GOT3 (cell line): Measurements from ENCODE around the gene CDH4.

Experiments
- DNase-seq: peaks from one replicate; lab custom pipeline; 2025; ENCODE audit warnings: mixed read lengths; lab: John Stamatoyannopoulos, UW

The CDH4 gene

GRCh38 chr20:61251529-61252393 lies at the start of gene CDH4:
CDH4 (plus strand) TSS chr20:61252261.
- no peak for DNase-seq

GRCh38 chr20:61203320-61203719 lies 48.7 kb upstream of the CDH4 start:
- DNase-seq = no peak

GRCh38 chr20:61204206-61204605 lies 47.9 kb upstream of the CDH4 start:
- no peak for DNase-seq

- no peak for DNase-seq
Measured at GRCh38 chr20:61205769-61206168, 46.3 kb upstream of the CDH4 start.

- DNase-seq = no peak
Measured at GRCh38 chr20:61210862-61211261, 41.2 kb upstream of the CDH4 start.

GRCh38 chr20:61217848-61218247 lies 34.2 kb upstream of the CDH4 start:
- no peak for DNase-seq

GRCh38 chr20:61219021-61219431 lies 33.0 kb upstream of the CDH4 start:
- no peak for DNase-seq

GRCh38 chr20:61220131-61220530 lies 31.9 kb upstream of the CDH4 start:
- DNase-seq = no peak

GRCh38 chr20:61220626-61221325 lies 31.3 kb upstream of the CDH4 start:
- DNase-seq = no peak

GRCh38 chr20:61222699-61223098 lies 29.4 kb upstream of the CDH4 start:
- no peak for DNase-seq

GRCh38 chr20:61223121-61223520 lies 28.9 kb upstream of the CDH4 start:
- DNase-seq = no peak

- DNase-seq = no peak
Measured at GRCh38 chr20:61230166-61230565, 21.9 kb upstream of the CDH4 start.

- DNase-seq = no peak
Measured at GRCh38 chr20:61233590-61233989, 18.5 kb upstream of the CDH4 start.

- DNase-seq = no peak
Measured at GRCh38 chr20:61234224-61234890, 17.7 kb upstream of the CDH4 start.

GRCh38 chr20:61236713-61237112 lies 15.3 kb upstream of the CDH4 start:
- no peak for DNase-seq

- DNase-seq = no peak
Measured at GRCh38 chr20:61238813-61239212, 13.2 kb upstream of the CDH4 start.

- no peak for DNase-seq
Measured at GRCh38 chr20:61240814-61241213, 11.2 kb upstream of the CDH4 start.

- DNase-seq = no peak
Measured at GRCh38 chr20:61244213-61244612, 7.8 kb upstream of the CDH4 start.

- DNase-seq = no peak
Measured at GRCh38 chr20:61246269-61246668, 5.8 kb upstream of the CDH4 start.

- DNase-seq = no peak
Measured at GRCh38 chr20:61249626-61250025, 2.4 kb upstream of the CDH4 start.

- no peak for DNase-seq
Measured at GRCh38 chr20:61252601-61253263, 671 bp downstream of the CDH4 start.

- DNase-seq = no peak
Measured at GRCh38 chr20:61253264-61253639, 1.2 kb downstream of the CDH4 start.
